HG02588 (cell line): ENCODE data around the gene CENPVL2.
"Not testable (repeated sequence)": the region's sequence is repeated elsewhere in the genome, so short reads cannot be mapped to it uniquely, and the experiment has no call there.

Experiments used
- ATAC-seq: cut with Tn5 transposase; IDR thresholded peaks from one replicate; pipeline ENCODE4 v1.9.1; 2021; ENCODE audit warnings: mild to moderate bottlenecking, moderate library complexity; ENCODE audit not compliant: unreplicated experiment

Gene CENPVL2

GRCh38 chrX:51682720-51683062, at the start of gene CENPVL2:
Gene CENPVL2 (minus strand): TSS chrX:51682831. CDS start chrX:51682831, 0 bp downstream.
- ATAC-seq = not testable (repeated sequence)

GRCh38 chrX:51728202-51728601, 45.6 kb upstream of the CENPVL2 start:
- ATAC-seq = no peak

GRCh38 chrX:51712943-51713647, 30.5 kb upstream of the CENPVL2 start:
- not testable (repeated sequence) for ATAC-seq

- ATAC-seq = not testable (repeated sequence)
These were observed 27.9 kb upstream of the CENPVL2 start, which contains the start of gene CENPVL1 for GRCh38 chrX:51710277-51711164. Gene CENPVL1 (plus strand): TSS chrX:51710512. CDS start chrX:51710512, 0 bp downstream.

- ATAC-seq = no peak
These were observed 14.8 kb upstream of the CENPVL2 start for GRCh38 chrX:51697397-51697796.

GRCh38 chrX:51694254-51694653, 11.6 kb upstream of the CENPVL2 start:
- ATAC-seq = no peak

GRCh38 chrX:51681808-51682719, 567 bp downstream of the CENPVL2 start:
- ATAC-seq = not testable (repeated sequence)

GRCh38 chrX:51679689-51680433, 2.8 kb downstream of the CENPVL2 start:
- not testable (repeated sequence) for ATAC-seq

- ATAC-seq = no peak
These were observed 16.6 kb downstream of the CENPVL2 start for GRCh38 chrX:51665981-51666380.

GRCh38 chrX:51643377-51643776, 39.3 kb downstream of the CENPVL2 start:
- no peak for ATAC-seq

- no peak for ATAC-seq
These were observed 41.1 kb downstream of the CENPVL2 start for GRCh38 chrX:51641421-51642021.

GRCh38 chrX:51636511-51636910, 46.1 kb downstream of the CENPVL2 start:
- ATAC-seq = not testable (repeated sequence)
